ENCODE measurements around the gene CLECL1. TPM values are rescaled to one million over a fixed set of nuclear protein-coding genes. Genes with fewer than 3 reads are reported as not detected.
"Not testable (repeated sequence)": the region's sequence is repeated elsewhere in the genome, so short reads cannot be mapped to it uniquely, and the experiment has no call there.

The CLECL1 gene
- total RNA-seq, 1 experiment from 2014 or later: not detected

DNA sequence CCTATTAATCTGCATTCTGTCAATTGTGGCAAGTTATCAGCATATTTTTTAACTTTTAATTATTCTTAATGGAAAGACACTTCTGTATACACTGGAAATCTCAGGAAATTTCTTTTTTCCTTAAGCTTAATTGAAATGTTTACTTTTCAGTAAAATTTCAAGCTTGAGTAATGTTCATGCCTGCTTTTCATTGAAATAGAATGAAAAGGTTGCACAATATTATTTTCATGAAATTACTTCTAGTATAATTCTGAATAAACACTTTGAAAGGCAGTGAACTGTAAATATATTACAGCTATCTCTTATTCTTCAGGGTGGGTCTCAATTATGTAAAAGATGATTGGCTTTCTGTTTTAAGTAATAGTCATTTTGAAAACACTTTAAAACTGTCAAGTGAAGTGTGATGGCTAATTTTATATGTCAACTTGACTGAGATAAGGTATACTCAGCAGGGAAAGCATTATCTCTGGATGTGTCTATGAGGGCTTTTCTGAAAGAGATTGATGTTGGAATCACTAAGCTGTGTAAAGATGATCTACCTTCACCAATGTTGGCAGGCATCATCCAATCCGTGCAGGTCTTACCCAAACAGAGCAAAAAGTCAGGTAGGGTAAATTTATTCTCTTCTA is 33.5 kb downstream of the CLECL1 start:
- no peaks in the 10 kb centered on the region for H3K36me3 ChIP-seq
- H3K27ac ChIP-seq: no peak overlapping the region
- no peaks in the 10 kb centered on the region for H3K4me1 ChIP-seq
- H3K4me3 ChIP-seq: no peak overlapping the region
- no peak for DNase-seq
- no peaks in the 10 kb centered on the region for H3K27me3 ChIP-seq
- H3K9me3 ChIP-seq (replicated peaks): no peaks in the 10 kb centered on the region

DNA sequence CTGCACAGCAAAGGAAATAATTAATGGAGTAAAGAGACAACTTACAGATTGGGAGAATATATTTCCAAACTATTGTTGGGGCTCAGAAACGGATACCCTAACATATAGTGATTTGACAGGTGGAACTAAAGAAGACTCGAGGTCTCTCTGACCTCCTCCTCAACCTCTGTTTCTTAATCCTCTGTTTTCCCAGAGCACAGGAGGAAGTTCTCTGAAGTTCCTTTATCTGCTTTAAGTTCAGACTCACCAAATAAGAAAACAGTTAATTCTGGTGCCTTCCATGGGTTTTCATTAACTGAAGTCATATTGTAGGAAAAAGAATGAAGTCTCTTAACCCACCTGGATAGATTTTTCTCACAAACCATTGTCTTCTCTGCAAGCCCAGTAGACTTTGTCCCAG is 34.2 kb downstream of the CLECL1 start:
- Histone ChIP-seq H3K36me3 (no peaks in the 10 kb centered on the region), H3K27me3 (no peaks in the 10 kb centered on the region), H3K4me1 (no peaks in the 10 kb centered on the region), H3K4me3 (no peak overlapping the region), H3K27ac (no peak overlapping the region), H3K9me3 (replicated peaks) (no peaks in the 10 kb centered on the region)
- DNase-seq: no peak

DNA sequence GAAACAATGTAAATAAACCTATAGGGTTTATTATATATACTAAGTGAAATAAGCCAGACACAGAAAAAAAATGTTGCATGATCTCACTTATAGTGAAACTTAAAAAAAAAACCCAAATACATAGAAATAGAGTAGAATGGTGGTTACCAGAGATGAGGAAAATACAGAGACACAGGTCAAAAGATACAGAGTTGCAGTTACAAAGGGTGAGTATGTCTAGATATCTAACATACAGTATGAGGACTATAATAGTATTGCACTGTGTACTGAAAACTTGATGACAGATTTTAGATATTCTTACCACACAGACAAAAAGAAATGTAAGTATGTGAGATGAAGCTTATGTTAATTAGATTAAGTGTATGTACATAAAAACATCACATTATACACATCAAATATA is 35.3 kb downstream of the CLECL1 start:
- no peaks in the 10 kb centered on the region for H3K36me3 ChIP-seq
- H3K27ac ChIP-seq: no peak overlapping the region
- H3K4me1 ChIP-seq: no peaks in the 10 kb centered on the region
- no peak for DNase-seq
- no peak overlapping the region for H3K4me3 ChIP-seq
- no peaks in the 10 kb centered on the region for H3K9me3 ChIP-seq (replicated peaks)
- no peaks in the 10 kb centered on the region for H3K27me3 ChIP-seq

DNA sequence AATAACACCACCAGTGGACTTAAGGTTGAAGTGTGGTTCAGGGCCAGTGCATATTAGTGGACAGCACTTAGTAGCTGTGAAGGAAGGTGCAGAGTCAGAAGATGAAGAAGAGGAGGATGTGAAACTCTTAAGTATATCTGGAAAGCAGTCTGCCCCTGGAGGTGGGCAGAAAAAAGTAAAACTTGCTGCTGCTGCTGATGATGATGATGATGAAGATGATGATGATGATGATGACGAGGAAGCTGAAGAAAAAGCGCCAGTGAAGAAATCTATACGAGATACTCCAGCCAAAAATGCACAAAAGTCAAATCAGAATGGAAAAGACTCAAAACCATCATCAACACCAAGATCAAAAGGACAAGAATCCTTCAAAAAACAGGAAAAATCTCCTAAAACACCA is 37.2 kb downstream of the CLECL1 start:
- not testable (repeated sequence) for H3K27me3 ChIP-seq; H3K4me1 ChIP-seq; DNase-seq; H3K36me3 ChIP-seq; H3K27ac ChIP-seq; H3K4me3 ChIP-seq; H3K9me3 ChIP-seq (replicated peaks)

DNA sequence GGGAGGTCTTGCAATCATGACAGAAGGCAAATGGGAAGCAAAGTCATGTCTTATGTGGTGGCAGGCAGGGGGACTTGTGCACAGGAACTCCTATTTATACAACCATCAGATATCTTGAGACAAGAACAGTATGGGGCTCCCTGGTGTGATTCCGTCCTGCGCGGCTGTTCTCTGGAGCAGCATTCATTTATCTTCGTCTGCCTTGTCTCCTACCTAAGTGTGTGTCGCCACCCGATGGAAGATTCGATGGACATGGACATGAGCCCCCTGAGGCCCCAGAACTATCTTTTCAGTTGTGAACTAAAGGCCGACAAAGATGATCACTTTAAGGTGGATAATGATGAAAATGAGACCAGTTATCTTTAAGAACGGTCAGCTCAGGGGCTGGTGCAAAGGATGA is 37.7 kb downstream of the CLECL1 start:
- DNase-seq; H3K4me3 ChIP-seq; H3K36me3 ChIP-seq; H3K4me1 ChIP-seq; H3K27ac ChIP-seq; H3K27me3 ChIP-seq; H3K9me3 ChIP-seq (replicated peaks): not testable (repeated sequence)

DNA sequence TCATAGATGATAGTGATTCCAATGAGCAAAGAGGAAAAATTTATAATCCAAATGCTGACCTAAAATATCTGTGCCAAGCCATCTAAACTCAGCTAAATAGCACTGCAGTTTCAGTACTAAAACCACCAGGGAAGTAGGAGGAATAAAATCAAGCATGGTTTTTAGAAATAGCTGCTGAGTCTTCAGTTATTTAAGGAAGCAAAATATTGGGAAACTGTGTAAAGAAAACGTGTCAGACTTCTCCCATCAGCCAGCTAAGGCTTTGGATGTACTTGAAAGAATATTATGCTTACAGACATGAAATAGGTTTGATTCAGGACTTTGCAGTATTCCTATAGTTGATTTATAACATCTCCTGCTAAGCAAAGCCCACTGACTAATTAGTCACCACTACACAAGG is 38.7 kb downstream of the CLECL1 start:
- no peak for DNase-seq
- Histone ChIP-seq H3K27ac (no peak overlapping the region), H3K9me3 (replicated peaks) (no peaks in the 10 kb centered on the region), H3K36me3 (peaks cover 13% of the 10 kb centered on the region), H3K27me3 (no peaks in the 10 kb centered on the region), H3K4me3 (no peak overlapping the region), H3K4me1 (no peaks in the 10 kb centered on the region)

DNA sequence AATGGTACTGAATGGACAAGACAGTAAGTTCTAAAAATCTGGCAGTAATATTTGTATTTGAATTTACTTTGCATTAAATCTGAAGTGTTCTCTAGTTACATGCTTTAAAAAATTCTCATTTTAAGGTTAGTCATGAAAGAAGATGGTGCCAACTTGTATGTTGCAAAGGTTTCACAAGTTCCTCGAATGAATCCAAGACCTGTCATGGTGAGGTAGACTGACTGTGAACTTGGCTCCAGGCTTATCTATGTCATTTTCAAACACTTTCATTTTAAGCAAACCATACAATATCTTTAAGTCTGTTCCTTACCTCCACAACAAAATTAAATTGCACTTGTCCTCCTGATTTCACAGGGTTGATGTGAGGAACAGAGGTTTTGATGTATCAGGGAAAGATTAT is 40.0 kb downstream of the CLECL1 start:
- Histone ChIP-seq H3K4me1 (no peaks in the 10 kb centered on the region), H3K4me3 (no peak overlapping the region), H3K27ac (no peak overlapping the region), H3K9me3 (replicated peaks) (no peaks in the 10 kb centered on the region), H3K36me3 (peaks cover 16% of the 10 kb centered on the region), H3K27me3 (no peaks in the 10 kb centered on the region)
- DNase-seq: no peak

DNA sequence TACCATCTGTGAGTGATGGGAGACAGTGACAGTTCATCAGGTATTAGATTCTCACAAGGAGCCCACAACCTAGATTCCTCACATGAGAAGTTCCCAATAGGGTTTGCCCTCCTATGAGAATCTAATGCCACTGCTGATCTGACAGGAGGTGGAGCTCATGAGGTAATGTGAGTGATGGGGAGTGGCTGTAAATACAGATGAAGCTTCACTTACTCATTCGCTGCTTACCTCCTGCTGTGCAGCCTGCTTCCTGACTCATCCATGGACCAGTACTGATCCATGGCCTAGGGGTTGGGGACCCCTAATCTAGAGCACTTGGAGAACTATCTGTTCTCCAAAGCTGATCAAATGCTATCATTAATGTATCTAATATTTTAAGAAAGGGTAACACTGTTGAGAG is 45.7 kb downstream of the CLECL1 start:
- DNase-seq: no peak
- Histone ChIP-seq H3K9me3 (replicated peaks) (no peaks in the 10 kb centered on the region), H3K36me3 (peaks cover 18% of the 10 kb centered on the region), H3K27me3 (no peaks in the 10 kb centered on the region), H3K4me1 (no peaks in the 10 kb centered on the region), H3K4me3 (no peak overlapping the region), H3K27ac (no peak overlapping the region)

DNA sequence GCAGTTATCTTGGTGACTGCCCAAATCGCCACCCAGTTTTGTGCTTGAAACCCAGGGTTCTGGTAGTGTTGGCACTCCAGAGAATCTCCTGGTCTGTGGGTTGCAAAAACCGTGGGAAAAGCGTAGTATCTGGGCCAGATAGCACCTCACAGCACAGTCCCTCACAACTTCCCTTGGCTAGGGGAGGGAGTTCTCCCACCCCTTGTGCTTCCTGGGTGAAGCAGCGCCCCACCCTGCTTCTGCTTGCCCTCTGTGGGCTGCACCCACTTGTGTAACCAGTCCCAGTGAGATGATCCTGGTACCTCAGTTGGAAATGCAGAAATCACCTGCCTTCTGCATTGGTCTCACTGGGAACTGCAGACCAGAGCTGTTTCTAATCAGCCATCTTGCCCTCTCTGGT is 47.0 kb downstream of the CLECL1 start:
- H3K4me1 ChIP-seq: no peaks in the 10 kb centered on the region
- no peaks in the 10 kb centered on the region for H3K27me3 ChIP-seq
- no peak overlapping the region for H3K27ac ChIP-seq
- DNase-seq: no peak
- peaks cover 18% of the 10 kb centered on the region for H3K36me3 ChIP-seq
- no peaks in the 10 kb centered on the region for H3K9me3 ChIP-seq (replicated peaks)
- H3K4me3 ChIP-seq: no peak overlapping the region

DNA sequence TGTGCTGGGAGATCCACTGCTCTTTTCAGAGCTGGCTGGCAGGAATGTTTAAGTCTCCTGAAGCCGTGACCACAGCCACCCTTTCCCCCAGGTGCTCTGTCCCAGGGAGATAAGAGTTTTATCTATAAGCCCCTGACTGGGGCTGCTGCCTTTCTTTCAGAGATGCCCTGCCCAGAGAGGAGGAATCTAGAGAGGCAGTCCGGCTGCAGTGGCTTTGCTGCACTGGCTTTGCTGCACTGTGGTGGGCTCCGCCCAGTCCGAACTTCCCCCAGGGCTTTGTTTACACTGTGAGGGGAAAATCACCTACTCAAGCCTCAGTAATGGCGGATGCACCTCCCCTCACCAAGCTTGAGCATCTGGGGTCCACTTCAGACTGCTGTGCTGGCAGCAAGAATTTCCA is 47.5 kb downstream of the CLECL1 start:
- not testable (repeated sequence) for H3K4me1 ChIP-seq; DNase-seq; H3K9me3 ChIP-seq (replicated peaks); H3K4me3 ChIP-seq; H3K27ac ChIP-seq; H3K27me3 ChIP-seq
- peaks cover 17% of the 10 kb centered on the region for H3K36me3 ChIP-seq

DNA sequence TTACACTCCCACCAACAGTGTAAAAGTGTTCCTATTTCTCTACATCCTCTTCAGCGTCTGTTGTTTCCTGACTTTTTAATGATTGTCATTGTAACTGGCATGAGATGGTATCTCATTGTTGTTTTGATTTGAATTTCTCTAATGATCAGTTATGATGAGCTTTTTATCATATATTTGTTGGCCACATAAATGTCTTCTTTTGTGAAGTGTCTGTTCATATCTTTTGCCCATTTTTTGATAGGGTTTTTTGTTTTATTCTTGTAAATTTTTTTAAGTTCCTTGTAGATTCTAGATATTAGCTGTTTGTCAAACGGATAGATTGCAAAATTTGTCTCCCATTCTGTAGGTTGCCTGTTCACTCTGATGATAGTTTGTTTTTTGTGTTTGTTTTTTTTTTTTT is 49.9 kb downstream of the CLECL1 start:
- DNase-seq; H3K4me1 ChIP-seq; H3K27ac ChIP-seq; H3K9me3 ChIP-seq (replicated peaks); H3K36me3 ChIP-seq; H3K27me3 ChIP-seq; H3K4me3 ChIP-seq: not testable (repeated sequence)

DNA sequence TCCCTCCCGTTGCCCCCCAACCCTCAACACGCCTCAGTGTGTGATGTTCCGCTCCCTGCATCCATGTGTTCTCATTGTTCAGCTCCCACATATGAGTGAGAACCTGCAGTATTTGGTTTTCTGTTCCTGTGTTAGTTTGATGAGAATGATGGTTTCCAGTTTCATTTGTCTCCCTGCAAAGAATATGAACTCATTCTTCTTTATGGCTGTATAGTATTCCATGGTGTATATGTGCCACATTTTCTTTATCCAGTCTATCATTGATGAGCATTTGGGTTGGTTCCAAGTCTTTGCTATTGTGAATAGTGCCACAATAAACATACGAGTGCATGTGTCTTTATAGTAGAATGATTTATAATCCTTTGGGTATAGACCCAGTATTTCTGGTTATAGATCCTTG is 50.4 kb downstream of the CLECL1 start:
- not testable (repeated sequence) for H3K36me3 ChIP-seq; H3K27me3 ChIP-seq; H3K27ac ChIP-seq; DNase-seq; H3K4me3 ChIP-seq; H3K9me3 ChIP-seq (replicated peaks); H3K4me1 ChIP-seq

DNA sequence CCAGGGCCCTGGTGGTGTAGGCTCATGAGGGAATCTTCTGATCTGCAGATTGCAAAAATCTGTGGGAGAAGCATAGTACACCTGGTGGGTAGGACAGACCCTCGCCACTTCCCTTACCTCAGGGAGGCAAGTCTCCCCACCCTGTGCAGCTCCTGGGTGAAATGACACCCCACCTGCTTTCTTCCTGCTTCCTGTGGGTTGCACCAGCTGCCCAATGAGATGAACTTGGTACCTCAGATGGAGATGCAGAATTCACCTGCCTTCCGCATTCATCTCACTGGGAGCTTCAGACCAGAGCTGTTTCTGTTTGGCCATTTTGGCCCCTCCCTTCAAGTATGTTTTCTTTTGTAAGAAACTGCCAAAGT is 58.7 kb downstream of the CLECL1 start:
- no peak overlapping the region for H3K27ac ChIP-seq
- peaks cover 3% of the 10 kb centered on the region; the same call in 1 of the 2 replicates for H3K4me1 ChIP-seq
- no peaks in the 10 kb centered on the region for H3K9me3 ChIP-seq (replicated peaks)
- H3K36me3 ChIP-seq: no peaks in the 10 kb centered on the region
- no peak overlapping the region for H3K4me3 ChIP-seq
- H3K27me3 ChIP-seq: no peaks in the 10 kb centered on the region
- no peak for DNase-seq

DNA sequence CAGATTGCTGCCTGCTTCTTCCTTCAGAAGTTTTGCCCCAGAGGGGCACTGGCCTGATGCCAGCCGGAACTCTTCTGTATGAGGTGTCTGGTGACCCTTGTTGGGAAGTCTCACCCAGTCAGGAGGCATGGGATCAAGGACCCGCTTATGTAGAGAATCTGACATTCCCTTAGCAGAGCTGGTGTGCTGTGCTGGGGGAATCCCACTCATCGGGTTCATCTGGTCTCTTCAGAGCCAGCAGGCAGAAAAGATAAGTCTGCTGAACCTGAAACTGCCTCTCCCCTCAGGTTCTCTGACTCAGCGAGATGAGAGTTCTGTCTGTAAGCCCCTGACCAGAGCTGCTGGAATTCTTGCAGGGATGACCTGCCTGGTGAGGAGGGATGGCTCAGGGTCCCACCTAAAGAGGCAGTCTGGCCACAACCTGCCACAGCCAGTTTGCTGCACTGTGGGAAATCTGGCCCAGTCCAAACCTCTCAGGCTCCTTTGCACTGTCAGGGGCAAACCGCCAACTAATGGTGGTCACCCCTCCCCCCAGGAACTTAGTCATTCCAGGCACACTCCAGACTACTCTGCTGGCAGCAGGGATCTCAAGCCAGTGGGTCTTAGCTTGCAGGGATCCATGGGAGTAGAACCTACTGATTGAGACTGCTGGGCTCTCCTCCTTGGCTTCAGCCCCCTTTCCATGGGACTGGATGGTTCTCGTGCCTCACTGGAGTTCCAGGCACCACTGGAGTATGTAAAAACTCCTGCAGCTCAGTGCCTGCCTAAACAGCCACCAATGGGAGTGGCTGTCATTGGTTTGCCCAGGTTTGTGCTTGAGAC is 59.3 kb downstream of the CLECL1 start:
- Histone ChIP-seq H3K4me3 (no peak overlapping the region), H3K9me3 (replicated peaks) (no peaks in the 10 kb centered on the region), H3K27ac (no peak overlapping the region), H3K27me3 (no peaks in the 10 kb centered on the region), H3K4me1 (peaks cover 3% of the 10 kb centered on the region; the same call in 1 of the 2 replicates), H3K36me3 (no peaks in the 10 kb centered on the region)
- DNase-seq: peak; percentile 48 to 50

Data from SJCRH30 (cell line).